Transverse colon (tissue), 4 donors: ENCODE data around the gene MSI2. TPM values are rescaled to one million over a fixed set of nuclear protein-coding genes. Genes with fewer than 3 reads are reported as not detected.

Source experiments
- DNase-seq: peaks from one replicate; pipeline ENCODE4 v3.0.0-alpha.2; 2019
- H3K27ac ChIP-seq, 4 donors: fragments of 200-600 bp; sonication (generic); 2 replicates each; pipeline ENCODE4 v1.5.1; 2016 to 2018; ENCODE audit warnings: inconsistent platforms in 4 of 4
- H3K27me3 ChIP-seq: fragments of 200-600 bp; sonication (generic); 2 replicates; pipeline ENCODE4 v1.5.1; 2017; ENCODE audit warnings: inconsistent platforms
- H3K36me3 ChIP-seq, 4 donors: fragments of 200-600 bp; sonication (generic); 2 replicates each; pipeline ENCODE4 v1.5.1; 2017 to 2019; ENCODE audit warnings: inconsistent platforms in 4 of 4
- H3K4me1 ChIP-seq, 4 donors: fragments of 200-600 bp; sonication (generic); 2 replicates each; pipeline ENCODE4 v1.5.1; 2017 to 2020; ENCODE audit warnings: inconsistent platforms in 4 of 4
- H3K4me3 ChIP-seq, 4 donors: fragments of 200-600 bp; sonication (generic); 1 replicate in 1 of 4; 2 replicates in 3 of 4; pipeline versions ENCODE4 v1.5.1 to v1.6.1; 2017 to 2019; ENCODE audit warnings: inconsistent platforms in 4 of 4
- H3K9me3 ChIP-seq, 2 donors: fragments of 200-600 bp; sonication (generic); 2 replicates each; pipeline ENCODE4 v1.5.1; 2017 to 2019; ENCODE audit warnings: inconsistent platforms in 2 of 2
- CTCF ChIP-seq, 5 experiments: fragments of 200-600 bp in 3 of 5; fragments of 450-650 bp in 2 of 5; sonication (generic) in 3 of 5; IDR thresholded peaks; 1 replicate in 2 of 5; 2 replicates in 3 of 5; pipeline ENCODE4 v1.5.1; 2016 to 2017; ENCODE audit warnings: antibody characterized with exemption in 5 of 5, inconsistent platforms in 3 of 5, mild to moderate bottlenecking in 2 of 5, moderate library complexity in 1 of 5
- EP300 ChIP-seq: sonication (generic); formaldehyde crosslinking; IDR thresholded peaks from one replicate; pipeline ENCODE4 v1.6.1; 2017; ENCODE audit warnings: antibody characterized with exemption, low read depth
- POLR2A ChIP-seq: fragments of 450-650 bp; IDR thresholded peaks from one replicate; pipeline ENCODE4 v1.6.1; 2016; ENCODE audit warnings: antibody characterized with exemption, mild to moderate bottlenecking, moderate library complexity
- POLR2AphosphoS5 ChIP-seq, 3 donors: sonication (generic); formaldehyde crosslinking; IDR thresholded peaks; one replicate each; pipeline ENCODE4 v1.6.1; 2016; ENCODE audit warnings: antibody characterized with exemption in 3 of 3
- WGBS, 2 donors: methylation state at CpG; one replicate each; pipeline ENCODE4 v1.1.5; 2018; ENCODE audit warnings: low coverage in 1 of 2; 5-methylcytosine and 5-hydroxymethylcytosine counted together
- in situ Hi-C, 4 donors: fragments of 200-750 bp; cut with MboI; loops; one replicate each; pipeline versions ENCODE4 v1.15.0 to v1.15.1; 2017; ENCODE audit warnings: low sequenced_read_pairs in 3 of 4, low pct_ligation_motif_present in 1 of 4, low pct_unique_long_range_greater_than_20kb in 1 of 4
- intact Hi-C: fragments of 100-400 bp; cut with DNase I; formaldehyde crosslinking; loops from one replicate; pipeline ENCODE4 v1.15.1; 2023; ENCODE audit warnings: low total_unique reads
- total RNA-seq, 4 donors: library from RNA; depleted of rRNA; stranded (reverse); fragments of >200 nt; gene quantifications; one replicate each; pipeline ENCODE4 v1.1.0, GENCODE V29; 2016

The MSI2 gene
- total RNA-seq, 4 donors from 2014 or later = 20.6 to 36.0 (median 29.3) TPM

- intact Hi-C loops = no loop called here
Observed at GRCh38 chr17:57407287-57408070, 151.2 kb downstream of the MSI2 start.

DNA sequence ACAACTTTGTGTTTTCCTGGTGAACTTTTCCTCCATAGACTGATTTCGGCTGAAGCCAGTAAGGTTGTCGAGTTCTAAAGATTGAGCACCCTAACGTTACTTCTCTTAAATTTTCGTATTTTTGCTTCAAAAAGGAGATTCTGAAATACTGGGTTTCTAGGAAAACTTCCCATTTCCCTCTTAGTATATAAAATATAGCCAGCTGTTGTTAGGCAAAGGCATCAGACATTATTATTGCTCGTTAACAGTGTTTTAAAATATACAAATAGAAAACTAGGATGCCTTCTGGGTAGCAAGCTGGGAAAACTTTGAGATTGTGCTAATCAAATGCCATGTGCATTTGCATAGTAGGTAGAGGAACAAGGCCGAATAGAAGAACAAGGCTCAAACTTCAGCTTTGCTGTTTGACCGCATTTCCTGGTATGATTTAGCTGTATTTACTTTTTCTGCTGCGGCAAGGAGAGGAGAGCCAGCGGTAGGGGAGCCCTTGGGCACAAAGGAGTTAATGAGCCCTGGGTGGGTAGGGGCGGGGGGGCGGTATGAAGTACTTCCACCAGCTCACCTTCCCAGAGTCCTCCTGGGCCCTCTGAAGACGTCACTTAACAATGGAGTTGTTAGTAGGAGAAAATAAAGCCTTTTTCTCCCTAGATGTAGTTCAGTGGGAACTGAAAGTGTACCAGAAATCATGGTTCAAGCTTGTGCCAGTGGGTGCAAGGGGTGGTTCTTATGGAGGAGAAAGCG is 151.9 kb downstream of the MSI2 start:
- in situ Hi-C loops = loop anchor here in 1 of 4 donors (25.0 kb wide), 1 partner anchor 146 kb away; the partner anchor contains the start of gene MSI2
- 49 to 54% methylated on average over 5 to 13 of the region's 13 CpGs for WGBS, 2 donors
- Histone ChIP-seq H3K4me1 (peaks cover 14 to 38% (median 28%) of the 10 kb centered on the region in 4 donors), H3K36me3 (no peaks in the 10 kb centered on the region), H3K9me3 (no peaks in the 10 kb centered on the region), H3K4me3 (no peak overlapping the region), H3K27ac (peak overlapping the region; percentile 60 to 86 (median 81)), H3K27me3 (no peaks in the 10 kb centered on the region)
- TF ChIP-seq POLR2A (no peak), EP300 (no peak), POLR2AphosphoS5 (IDR thresholded peaks at IDR 0.05) (no peak), CTCF (IDR thresholded peaks at IDR 0.05) (no peak)
- DNase-seq = peak; percentile 42
- intact Hi-C loops = no loop called here

More at GRCh38 chr17:57407287-57408070, 151.2 kb downstream of the MSI2 start:
- Histone ChIP-seq H3K9me3 (no peaks in the 10 kb centered on the region), H3K27me3 (no peaks in the 10 kb centered on the region), H3K4me1 (peaks cover 14 to 38% (median 28%) of the 10 kb centered on the region in 4 donors), H3K36me3 (no peaks in the 10 kb centered on the region), H3K4me3 (no peak overlapping the region), H3K27ac (peak overlapping the region; percentile 60 to 86 (median 81))
- 50 to 82% methylated on average over 2 to 9 of the region's 9 CpGs for WGBS, 2 donors
- in situ Hi-C loops = loop anchor here in 1 of 4 donors (25.0 kb wide), 1 partner anchor 145 kb away; the partner anchor contains the start of gene MSI2
- DNase-seq = peak; percentile 62
- TF ChIP-seq EP300 (no peak), CTCF (IDR thresholded peaks at IDR 0.05) (no peak), POLR2AphosphoS5 (IDR thresholded peaks at IDR 0.05) (peak in 1 of 3 donors; percentile 35), POLR2A (peak; percentile 36)

DNA sequence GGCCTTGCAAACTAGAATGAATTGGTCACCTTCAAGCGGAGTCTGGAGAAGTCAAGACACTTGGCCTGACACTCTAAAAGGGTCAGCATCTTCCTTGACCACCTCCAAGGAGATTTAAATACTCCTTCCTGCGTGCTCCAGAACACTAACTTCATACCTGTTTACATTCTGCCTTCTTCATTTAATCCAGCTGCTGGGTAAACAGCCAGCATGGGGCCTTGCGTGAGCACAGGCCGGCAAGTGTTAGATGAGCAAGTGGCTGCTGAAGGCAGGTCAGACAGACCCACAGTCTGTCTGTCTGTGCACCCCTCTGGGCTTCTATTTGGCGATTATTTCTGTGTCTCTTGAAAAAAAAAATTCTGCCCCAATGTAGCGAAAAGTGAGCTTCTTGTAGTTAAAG is 153.8 kb downstream of the MSI2 start:
- Histone ChIP-seq H3K9me3 (no peaks in the 10 kb centered on the region), H3K4me3 (no peak overlapping the region), H3K27ac (no peak overlapping the region), H3K4me1 (peaks cover 14 to 52% (median 39%) of the 10 kb centered on the region in 4 donors), H3K27me3 (no peaks in the 10 kb centered on the region), H3K36me3 (no peaks in the 10 kb centered on the region)
- intact Hi-C loops = no loop called here
- in situ Hi-C loops = loop anchor here in 1 of 4 donors (25.0 kb wide), 1 partner anchor 148 kb away; the partner anchor contains the start of gene MSI2
- WGBS, 2 donors = 74 to 80% methylated on average over 1 to 6 of the region's 6 CpGs
- TF ChIP-seq EP300 = no peak
- TF ChIP-seq POLR2AphosphoS5 (IDR thresholded peaks at IDR 0.05) = no peak
- TF ChIP-seq CTCF (IDR thresholded peaks at IDR 0.05) = no peak
- TF ChIP-seq POLR2A = no peak
- no peak for DNase-seq
